Inflammatory macrophage treated with lipopolysaccharide for 4 hours (primary cell): Measurements from ENCODE around the gene BCAM.
"Not testable (repeated sequence)": the region's sequence is repeated elsewhere in the genome, so short reads cannot be mapped to it uniquely, and the experiment has no call there.

ENCODE experiments used
- DNase-seq: peaks from one replicate; pipeline ENCODE4 v3.0.0-alpha.2; 2020

The BCAM gene

DNA sequence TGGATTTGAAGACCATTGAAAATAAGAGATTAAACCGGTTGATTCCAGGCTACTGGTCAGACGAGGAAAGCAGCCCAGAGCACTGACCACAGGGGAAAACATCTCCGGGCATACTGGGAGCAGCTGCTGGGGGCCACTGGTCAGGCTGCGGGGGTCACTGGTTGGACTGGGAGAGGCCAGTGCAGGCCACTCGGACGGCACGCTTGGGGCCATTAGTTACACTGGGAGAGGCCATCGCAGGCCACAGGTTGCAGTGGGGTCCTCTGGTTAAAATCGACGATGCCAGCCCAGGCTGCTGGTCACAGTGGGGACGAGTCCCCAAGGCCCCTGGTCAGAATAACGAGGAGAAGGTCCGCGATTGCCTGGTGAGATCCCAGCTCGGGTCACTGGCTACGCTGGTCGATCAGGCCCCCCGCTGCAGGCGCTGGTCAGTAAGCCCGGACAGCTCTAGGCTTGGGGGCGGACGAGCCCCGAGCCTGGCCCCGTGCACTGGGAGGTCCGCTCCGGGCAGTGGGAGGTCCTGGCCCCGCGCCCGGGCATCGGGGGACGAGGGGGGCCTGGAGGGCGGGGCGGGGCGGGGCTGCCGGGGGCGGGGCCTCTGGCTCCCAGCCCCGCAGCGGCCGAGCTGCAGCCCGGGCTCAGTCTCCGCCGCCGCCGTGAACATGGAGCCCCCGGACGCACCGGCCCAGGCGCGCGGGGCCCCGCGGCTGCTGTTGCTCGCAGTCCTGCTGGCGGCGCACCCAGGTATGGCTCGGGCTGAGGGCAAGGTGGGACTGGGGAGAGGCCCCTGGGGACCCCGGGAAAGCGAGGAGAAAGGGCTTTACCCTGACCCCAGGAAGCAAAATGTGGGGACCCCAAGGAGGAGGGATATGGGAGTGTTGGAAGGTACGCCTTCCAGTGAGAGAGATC, at the start of gene BCAM:
Gene BCAM (plus strand): TSS at position 641 of the 909 bp plus-strand sequence. CDS start 22 bp downstream, at position 663.
- DNase-seq = peak; percentile 8

GRCh38 chr19:44762038-44762437, 46.9 kb upstream of the BCAM start:
- no peak for DNase-seq

- DNase-seq = peak; percentile 90
Measured at GRCh38 chr19:44765033-44765948, 43.6 kb upstream of the BCAM start.

DNA sequence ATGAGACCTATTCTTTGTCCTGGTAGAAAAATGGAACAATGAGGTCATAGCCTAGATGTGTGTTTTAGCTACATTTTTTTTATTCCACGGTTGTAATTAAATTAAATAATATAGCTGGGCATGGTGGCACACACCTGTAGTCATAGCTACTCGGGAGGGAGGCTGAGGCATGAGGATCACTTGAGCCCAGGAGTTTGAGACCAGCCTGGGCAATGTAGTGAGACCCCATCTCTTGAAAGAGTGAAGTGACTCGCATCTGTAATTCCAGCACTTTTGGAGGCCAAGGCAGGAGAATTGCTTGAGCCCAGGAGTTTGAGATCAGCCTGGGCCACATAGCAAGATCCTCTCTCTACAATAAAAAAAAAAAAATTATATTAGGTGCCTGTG, 43.0 kb upstream of the BCAM start:
- no peak for DNase-seq

GRCh38 chr19:44767295-44768180, 41.4 kb upstream of the BCAM start:
- peak; percentile 90 for DNase-seq

DNA sequence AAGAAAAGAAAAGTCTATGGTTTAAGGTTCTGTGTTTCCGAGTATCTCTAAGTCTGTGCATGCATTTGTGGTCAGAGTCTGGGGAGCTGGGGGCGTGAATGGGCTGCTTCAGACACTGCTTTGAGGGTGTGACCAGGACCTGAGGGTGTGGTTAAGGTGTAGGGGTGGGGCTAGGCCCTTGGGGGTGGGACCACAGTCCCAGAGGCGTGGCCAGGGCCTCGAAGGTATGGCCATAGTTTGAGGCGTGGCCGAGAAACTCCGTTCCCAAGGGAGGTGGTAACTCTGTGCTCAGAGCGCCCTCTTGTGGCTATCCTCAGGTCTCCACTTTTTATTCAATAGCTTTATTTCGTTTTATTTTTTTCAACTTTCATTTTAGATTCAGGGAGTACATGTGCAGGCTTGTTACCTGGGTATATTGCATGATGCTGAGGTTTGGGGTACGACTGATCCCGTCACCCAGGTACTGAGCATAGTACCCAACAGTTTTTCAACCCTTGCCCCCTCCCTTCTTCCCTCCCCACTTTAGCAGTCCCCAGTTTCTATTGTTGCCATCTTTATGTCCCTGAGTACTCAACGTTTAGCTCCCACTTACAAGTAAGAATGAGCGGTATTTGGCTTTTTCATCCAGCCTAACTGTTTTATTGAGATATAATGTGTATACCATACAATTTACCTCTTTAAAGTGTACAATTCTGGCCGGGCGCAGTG, 38.2 kb upstream of the BCAM start:
- DNase-seq = peak; percentile 97

DNA sequence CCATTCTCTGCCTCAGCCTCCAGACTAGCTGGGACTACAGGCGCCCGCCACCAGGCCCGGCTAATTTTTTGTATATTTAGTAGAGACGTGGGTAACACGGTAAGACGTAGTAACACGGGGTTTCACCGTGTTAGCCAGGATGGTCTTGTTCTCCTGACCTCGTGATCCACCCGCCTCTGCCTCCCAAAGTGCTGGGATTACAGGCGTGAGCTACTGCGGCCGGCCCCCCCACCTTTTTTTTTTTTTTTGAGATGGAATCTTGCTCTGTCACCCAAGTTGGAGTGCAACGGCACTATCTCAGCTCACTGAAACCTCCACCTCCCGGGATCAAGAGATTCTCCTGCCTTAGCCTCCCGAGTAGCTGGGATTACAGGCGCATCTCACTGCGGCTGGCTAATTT, 36.8 kb upstream of the BCAM start:
- not testable (repeated sequence) for DNase-seq

DNA sequence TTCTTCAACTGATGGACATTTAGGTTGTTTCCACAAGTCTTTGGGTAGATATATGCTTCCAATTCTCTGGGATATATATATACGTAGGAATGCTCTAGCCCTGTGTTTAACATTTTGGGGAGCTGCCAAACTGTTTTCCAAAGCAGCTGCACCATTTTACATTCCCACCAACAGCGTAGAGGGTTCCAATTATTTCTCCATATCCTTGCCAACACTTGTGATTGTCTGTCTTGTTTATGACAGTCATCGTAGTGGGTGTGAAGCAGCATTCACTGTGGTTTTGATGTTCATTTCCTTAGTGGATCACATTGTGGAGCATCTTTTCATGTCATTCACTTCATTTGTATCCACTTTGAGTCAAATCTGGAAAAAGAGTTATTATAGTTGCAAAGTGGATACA, 35.9 kb upstream of the BCAM start:
- no peak for DNase-seq

GRCh38 chr19:44775676-44776240, 33.1 kb upstream of the BCAM start:
- DNase-seq = no peak

DNA sequence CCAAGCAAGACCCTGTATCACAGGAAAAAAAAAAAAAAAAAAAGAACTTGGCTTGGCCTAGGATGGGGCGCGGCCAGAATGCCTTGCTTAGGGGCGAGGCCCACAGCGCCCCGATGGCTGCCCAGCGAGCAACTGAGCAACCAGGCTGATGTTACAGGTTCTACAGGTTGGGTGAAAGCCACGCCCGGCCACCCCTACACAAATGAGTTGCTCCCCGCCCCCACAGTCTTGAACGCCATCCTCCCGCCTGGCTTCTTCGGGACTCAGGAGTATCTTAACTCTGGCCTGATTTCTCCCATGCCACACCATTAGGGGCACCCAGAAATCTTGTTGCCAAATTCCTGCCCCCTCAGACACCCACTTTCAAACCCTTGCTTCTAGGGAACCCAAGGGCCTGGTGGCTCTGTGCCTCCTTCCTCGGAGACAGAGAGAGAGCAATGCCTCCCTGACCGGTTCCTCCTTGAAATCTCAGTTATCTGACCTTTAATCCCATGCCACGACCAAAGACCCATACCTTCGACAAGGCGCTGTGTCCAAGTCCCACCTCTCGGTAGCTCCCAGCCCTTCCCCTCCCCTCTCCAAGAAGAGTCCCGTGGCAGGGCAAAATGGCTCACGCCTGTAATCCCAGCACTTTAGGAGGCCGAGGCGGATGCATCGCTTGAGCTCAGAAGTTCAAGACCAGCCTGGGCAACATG, 32.4 kb upstream of the BCAM start:
- no peak for DNase-seq

GRCh38 chr19:44777715-44778347, 31.1 kb upstream of the BCAM start, which contains the start of gene CBLC:
TSS of gene CBLC (plus strand) at chr19:44777890. CDS start at chr19:44777932, 42 bp downstream.
- no peak for DNase-seq

DNA sequence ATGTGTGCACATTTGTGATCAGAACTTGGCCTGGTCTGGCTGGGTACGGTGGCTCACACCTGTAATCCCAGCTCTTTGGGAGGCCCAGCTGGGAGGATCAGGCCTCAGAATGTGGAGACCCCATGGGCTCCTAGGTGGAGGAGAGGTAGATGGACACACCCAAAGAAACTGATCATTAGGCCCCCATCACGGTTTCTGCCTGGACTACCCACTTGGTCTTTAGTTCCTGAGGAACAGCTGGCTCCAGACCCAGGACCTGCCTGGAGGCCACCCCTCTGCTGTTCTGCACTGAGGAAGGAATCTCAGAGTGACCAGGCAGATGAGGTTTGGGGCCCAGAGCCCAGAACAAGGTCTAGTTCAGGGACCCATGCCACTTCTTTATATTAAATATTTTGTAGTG, 29.8 kb upstream of the BCAM start:
- no peak for DNase-seq

- not testable (repeated sequence) for DNase-seq
Measured at GRCh38 chr19:44781694-44782093, 27.2 kb upstream of the BCAM start.

DNA sequence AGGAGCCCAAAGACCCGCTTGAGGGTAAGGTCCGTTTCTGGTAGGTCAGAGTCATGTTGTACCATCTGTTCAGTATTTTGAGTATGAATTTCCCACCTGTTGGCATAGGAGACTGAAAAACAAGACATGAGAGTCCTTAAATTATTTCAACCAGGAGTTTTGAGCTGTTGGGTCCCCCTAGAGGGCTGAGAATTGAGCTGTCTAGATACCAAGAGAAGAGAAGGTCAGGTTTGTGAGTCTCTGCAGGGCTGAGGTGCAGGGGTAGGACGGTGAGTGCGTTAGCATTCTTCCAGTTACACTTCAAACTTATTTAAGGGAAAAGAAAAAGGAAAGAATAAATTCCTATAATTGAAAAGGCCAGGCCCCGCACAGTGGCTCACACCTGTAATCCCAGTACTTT, 26.2 kb upstream of the BCAM start:
- no peak for DNase-seq

- DNase-seq = no peak
Measured at GRCh38 chr19:44783545-44783944, 25.4 kb upstream of the BCAM start.

DNA sequence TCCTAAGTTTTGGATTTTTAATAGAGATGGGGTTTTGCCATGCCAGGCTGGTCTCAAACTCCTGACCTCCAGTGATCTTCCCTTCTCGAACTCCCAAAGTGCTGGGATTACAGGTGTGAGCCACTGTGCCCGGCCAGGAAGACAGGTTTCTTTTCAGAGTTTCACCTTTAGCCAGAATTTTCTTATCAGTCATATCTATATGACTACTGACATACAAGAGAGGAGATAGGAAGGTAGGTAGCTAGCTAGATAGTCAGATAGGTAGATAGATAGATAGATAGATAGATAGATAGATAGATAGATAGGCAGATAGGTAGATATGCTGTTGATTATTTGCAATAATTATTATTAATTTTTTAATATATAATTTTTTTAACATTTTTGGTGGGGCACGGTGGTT, 23.6 kb upstream of the BCAM start:
- DNase-seq = no peak

GRCh38 chr19:44785993-44786392, 22.9 kb upstream of the BCAM start:
- no peak for DNase-seq

- no peak for DNase-seq
Measured at GRCh38 chr19:44788971-44789370, 19.9 kb upstream of the BCAM start.

DNA sequence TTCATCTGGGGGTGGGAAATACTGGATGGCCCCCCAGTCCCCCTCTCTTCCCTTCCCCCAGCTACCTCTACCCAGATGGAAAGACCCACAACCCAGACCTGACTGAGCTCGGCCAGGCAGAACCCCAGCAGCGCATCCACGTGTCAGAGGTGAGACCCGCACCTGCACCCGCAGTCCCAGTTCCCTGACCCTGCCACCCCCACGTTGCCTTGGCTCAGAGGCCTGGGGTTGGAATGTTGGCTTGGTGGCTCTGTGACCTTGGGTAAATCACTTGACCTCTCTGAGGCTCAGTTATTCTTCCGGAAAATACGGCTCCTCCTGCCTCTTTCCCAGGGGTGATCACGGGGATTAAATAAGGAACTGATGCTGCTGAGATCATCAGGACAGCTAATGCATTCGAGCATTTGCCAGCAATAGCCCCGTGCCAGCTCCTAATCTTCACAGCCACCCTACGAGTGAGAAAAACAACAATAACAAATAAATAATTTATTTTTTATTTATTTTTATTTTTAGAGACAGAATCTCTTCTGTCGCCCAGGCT, 18.9 kb upstream of the BCAM start:
- peak; percentile 27 for DNase-seq

DNA sequence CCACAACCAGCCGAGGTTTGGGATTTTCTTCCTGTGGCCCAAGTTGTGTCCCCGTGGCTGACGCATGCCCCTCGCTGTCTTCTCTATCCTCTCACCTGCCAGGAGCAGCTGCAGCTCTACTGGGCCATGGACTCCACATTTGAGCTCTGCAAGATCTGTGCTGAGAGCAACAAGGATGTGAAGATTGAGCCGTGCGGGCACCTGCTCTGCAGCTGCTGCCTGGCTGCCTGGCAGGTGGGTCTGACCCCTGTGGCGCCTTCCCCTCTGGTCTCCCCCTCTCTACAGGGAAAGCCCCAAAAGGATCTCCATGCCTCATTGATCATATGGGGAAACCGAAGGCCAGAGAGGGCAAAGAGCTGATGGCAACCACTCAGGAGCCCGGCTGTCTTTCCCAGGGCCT, 16.6 kb upstream of the BCAM start:
- DNase-seq = no peak
